Activated CD8-positive, alpha-beta memory T cell treated with anti-CD3 and anti-CD28 coated beads for 4 hours (primary cell): ENCODE measurements around the gene RAD51B.

Experiments used
- DNase-seq, 2 donors: peaks; one replicate each; pipeline ENCODE4 v3.0.0-alpha.2; 2020; ENCODE audit warnings: low read depth in 2 of 2

Gene RAD51B

DNA sequence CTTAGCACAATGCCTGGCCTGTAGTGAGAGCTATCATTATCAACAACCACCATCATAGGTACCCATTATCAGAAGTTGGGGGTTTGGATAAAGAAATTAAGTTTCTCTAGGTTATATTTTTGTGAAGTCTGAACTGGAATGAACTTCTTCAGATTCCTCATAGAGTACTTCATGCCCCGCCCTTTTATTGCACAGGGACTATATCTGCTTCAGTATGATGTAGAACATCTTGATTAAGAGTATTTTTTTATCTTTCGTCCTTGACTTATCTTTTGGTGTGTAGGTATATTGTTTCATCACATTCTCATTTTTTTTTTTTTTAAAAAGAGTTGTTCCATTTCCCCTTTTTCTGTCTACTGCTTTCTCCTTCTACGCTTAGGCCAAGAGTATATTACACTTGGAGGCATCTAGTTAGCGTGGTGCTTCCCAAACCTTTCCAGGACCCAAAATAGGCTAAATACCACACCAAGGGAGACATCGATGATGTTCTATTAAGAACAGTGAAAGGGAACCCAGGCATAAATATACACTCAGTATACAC lies 505.8 kb downstream of the RAD51B start:
- DNase-seq: no peak

DNA sequence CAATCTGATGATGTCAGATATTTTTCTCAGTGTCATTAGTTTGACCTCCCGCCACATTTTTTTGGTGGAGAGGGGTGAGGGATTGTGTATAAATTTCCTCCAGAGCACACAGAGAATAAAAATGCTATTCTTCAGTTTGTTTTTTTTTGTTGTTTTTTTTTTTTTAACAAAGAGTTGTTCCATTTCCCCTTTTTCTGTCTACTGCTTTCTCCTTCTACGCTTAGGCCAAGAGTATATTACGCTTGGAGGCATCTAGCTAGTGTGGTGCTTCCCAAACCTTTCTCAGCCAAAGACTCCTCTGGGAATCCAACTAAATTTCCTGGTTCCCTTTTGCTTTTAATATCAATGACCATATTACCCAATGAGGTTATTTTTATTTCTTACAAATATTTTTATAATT lies 507.7 kb downstream of the RAD51B start:
- DNase-seq: no peak

- DNase-seq: no peak
Observed at GRCh38 chr14:68328509-68328908, 508.9 kb downstream of the RAD51B start.

GRCh38 chr14:68331426-68331825 lies 511.8 kb downstream of the RAD51B start:
- no peak for DNase-seq

- no peak for DNase-seq
Observed at GRCh38 chr14:68331991-68332390, 512.4 kb downstream of the RAD51B start.

- no peak for DNase-seq
Observed at GRCh38 chr14:68333262-68333661, 513.7 kb downstream of the RAD51B start.

DNA sequence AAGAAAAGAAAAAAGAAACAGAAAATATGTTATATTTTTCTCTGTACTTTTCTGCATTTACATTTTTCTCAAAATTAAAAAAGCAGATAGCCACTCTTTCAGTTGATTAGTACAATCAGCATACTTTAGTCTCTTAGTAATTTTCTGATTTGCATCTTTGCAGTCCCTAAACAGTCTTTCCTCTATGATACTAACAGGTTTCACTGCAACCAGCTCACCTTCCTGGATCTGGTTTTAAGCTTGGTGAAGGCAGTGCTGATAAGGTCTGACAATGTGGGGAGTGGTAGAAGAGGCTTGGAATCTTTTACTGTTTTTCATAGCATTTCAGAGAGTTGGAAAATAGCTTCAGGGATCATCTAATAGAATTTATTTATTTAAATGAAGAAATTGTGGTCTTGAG lies 515.7 kb downstream of the RAD51B start:
- no peak for DNase-seq

- DNase-seq: no peak
Observed at GRCh38 chr14:68336165-68336564, 516.6 kb downstream of the RAD51B start.

- DNase-seq: no peak
Observed at GRCh38 chr14:68337279-68337678, 517.7 kb downstream of the RAD51B start.

GRCh38 chr14:68340262-68340661 lies 520.7 kb downstream of the RAD51B start:
- no peak for DNase-seq

DNA sequence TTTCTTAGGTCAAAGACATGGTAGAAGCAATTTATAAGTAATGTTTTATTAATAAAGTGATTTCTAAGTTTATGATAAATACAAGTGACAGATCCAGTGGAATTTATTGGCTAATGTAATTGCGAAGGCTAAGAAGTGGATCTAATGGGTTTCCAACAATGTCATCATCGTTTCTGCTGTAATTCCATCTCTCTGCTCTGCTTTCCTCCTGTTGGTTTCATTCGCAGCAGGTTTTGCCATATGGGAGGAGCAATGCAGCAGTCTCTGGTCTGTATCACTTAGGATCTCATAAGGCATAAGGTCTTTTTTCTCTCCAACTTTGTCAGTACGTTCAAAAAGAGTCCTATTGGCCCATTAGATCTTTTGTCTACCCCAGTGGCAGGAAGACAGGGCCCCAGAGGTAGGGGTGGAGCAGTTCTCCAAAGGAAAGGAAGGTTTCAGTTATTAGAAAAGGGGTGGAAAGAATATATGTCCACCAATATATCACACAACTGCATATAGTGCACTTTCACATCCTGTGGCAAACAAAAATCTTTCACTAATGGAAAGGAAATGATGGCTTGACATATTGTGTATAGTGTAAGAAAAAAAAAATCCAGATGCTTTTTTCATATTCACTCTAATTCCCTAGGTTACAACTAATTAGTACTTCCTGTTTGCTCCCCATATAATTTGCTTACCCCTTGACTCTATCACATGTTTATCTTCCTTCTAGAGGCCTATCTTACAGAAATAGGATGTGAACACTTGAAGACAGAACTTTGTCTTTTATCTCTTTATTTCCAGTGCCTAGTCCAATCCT lies 522.0 kb downstream of the RAD51B start:
- no peak for DNase-seq

DNA sequence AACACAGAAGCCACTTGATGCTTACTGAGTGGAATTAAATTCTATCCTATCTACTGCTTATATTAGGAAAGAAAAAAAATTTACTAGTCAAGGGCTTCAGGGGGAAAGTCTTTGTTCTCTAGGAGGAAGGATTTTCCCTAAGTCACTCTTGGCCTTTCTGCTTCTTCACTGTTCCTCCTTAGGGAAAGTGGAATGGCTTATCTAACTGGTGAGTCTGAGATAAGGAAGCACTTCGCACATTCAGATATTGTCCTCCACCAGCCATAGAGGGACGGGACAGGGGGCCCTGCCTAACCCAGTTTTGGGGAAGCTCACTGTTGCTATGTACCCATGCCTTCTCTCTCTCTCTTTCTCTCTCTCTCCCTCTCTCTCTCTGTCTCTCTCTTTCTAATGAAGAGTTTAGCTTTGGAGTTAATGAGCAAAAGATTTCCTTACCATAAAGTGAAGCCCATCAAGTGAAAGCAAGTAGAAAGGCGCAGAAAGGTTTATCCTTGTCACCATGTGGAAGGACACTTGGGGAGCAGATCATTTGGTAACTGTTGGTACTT lies 522.7 kb downstream of the RAD51B start:
- DNase-seq: no peak

GRCh38 chr14:68343534-68344118 lies 524.0 kb downstream of the RAD51B start:
- no peak for DNase-seq

GRCh38 chr14:68345738-68346137 lies 526.2 kb downstream of the RAD51B start:
- no peak for DNase-seq

- DNase-seq: no peak
Observed at GRCh38 chr14:68346556-68347343, 527.2 kb downstream of the RAD51B start.

- DNase-seq: no peak
Observed at GRCh38 chr14:68349900-68350629, 530.5 kb downstream of the RAD51B start.

- DNase-seq: no peak
Observed at GRCh38 chr14:68355415-68355814, 535.8 kb downstream of the RAD51B start.

GRCh38 chr14:68357777-68358176 lies 538.2 kb downstream of the RAD51B start:
- DNase-seq: no peak

- DNase-seq: no peak
Observed at GRCh38 chr14:68358500-68358899, 538.9 kb downstream of the RAD51B start.

DNA sequence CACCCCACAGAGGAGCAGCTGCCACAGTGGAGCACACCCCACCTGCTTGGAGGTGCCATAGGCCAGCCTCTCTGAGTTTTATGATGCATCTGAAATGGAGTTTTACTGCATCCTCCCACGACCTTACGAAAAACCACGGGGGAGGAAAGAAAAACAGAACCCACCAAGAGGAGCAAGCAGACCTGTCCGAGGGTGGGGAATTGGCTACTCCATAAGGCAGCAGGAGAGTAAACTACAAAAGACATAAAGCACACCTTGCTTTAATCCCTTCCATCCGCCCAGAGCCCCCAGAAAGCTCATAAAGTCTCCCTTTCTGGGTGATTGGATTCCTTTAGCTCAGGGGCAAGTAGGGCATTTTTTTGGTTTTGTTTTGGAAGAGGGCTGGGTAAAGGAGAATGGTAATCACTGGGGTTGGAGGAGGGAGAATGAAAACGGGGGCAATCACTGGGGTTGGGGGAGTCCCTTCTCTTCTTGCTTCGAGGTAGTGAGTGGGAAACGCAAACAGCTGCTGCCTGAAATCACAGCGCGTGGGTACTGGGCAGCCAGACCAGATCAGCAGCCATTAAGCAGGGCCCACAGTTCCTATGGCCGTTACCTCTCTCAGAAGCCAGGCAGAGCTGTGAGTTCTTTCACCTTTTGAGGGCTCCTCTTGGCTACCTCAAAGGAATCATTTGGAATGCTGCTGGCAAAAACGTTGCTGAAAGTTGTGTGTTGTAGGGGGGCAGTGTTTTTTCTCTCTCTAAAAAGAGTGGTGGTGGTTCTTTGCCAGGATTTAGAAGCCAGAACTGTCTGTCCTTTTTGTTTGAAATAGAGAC lies 539.6 kb downstream of the RAD51B start:
- DNase-seq: no peak
